NCI-H774 (cell line): ENCODE measurements around the gene GSTO2.

Experiments used
- DNase-seq: peaks from one replicate; lab custom pipeline; 2025; lab: John Stamatoyannopoulos, UW

The GSTO2 gene

GRCh38 chr10:104326991-104327610 is 58.1 kb downstream of the GSTO2 start:
- no peak for DNase-seq

- no peak for DNase-seq
Measured at GRCh38 chr10:104327745-104328645, 59.0 kb downstream of the GSTO2 start.

GRCh38 chr10:104328646-104328895 is 59.6 kb downstream of the GSTO2 start:
- DNase-seq, result no peak

GRCh38 chr10:104328896-104329710 is 60.1 kb downstream of the GSTO2 start:
- no peak for DNase-seq

- DNase-seq, result no peak
Measured at GRCh38 chr10:104329735-104330134, 60.8 kb downstream of the GSTO2 start.

- DNase-seq, result no peak
Measured at GRCh38 chr10:104330168-104331110, 61.5 kb downstream of the GSTO2 start.

- DNase-seq, result peak; percentile 2
Measured at GRCh38 chr10:104331208-104331838, 62.3 kb downstream of the GSTO2 start.

- DNase-seq, result no peak
Measured at GRCh38 chr10:104332243-104333031, 63.5 kb downstream of the GSTO2 start.

GRCh38 chr10:104333032-104333727 is 64.2 kb downstream of the GSTO2 start:
- DNase-seq, result no peak

GRCh38 chr10:104333728-104334373 is 64.9 kb downstream of the GSTO2 start:
- no peak for DNase-seq

- no peak for DNase-seq
Measured at GRCh38 chr10:104334561-104334960, 65.6 kb downstream of the GSTO2 start.

- DNase-seq, result no peak
Measured at GRCh38 chr10:104334965-104335650, 66.1 kb downstream of the GSTO2 start.

- no peak for DNase-seq
Measured at GRCh38 chr10:104336821-104337467, 68.0 kb downstream of the GSTO2 start.

GRCh38 chr10:104337521-104337984 is 68.6 kb downstream of the GSTO2 start:
- no peak for DNase-seq

- DNase-seq, result no peak
Measured at GRCh38 chr10:104337985-104338735, 69.2 kb downstream of the GSTO2 start, which contains the start of gene ITPRIP. Gene ITPRIP, minus strand, starts transcription at chr10:104338465. Its CDS starts 22,414 bp downstream, at chr10:104316051.

- no peak for DNase-seq
Measured at GRCh38 chr10:104339469-104340110, 70.6 kb downstream of the GSTO2 start.

- no peak for DNase-seq
Measured at GRCh38 chr10:104340111-104340526, 71.1 kb downstream of the GSTO2 start.
